Body of pancreas (tissue), 4 donors: ENCODE measurements around the gene CSPG4. TPM values are rescaled to one million over a fixed set of nuclear protein-coding genes. Genes with fewer than 3 reads are reported as not detected.
"Not testable (repeated sequence)": the region's sequence is repeated elsewhere in the genome, so short reads cannot be mapped to it uniquely, and the experiment has no call there.

ENCODE experiments used
- ATAC-seq: fragments of 150-250 bp; one replicate; pipeline ENCODE4 v1.9.1; 2016
- DNase-seq, 4 donors: peaks; one replicate each; pipeline ENCODE4 v3.0.0-alpha.2; 2019
- H3K27ac ChIP-seq, 4 donors: fragments of 200-600 bp; sonication (generic); 1 replicate in 3 of 4; 2 replicates in 1 of 4; pipeline versions ENCODE4 v1.5.1 to v1.6.1; 2016 to 2019; ENCODE audit warnings: mild to moderate bottlenecking in 1 of 4, mixed read lengths in 1 of 4, moderate library complexity in 1 of 4
- H3K27me3 ChIP-seq, 2 donors: fragments of 200-600 bp; sonication (generic); one replicate each; pipeline ENCODE4 v1.6.0; 2016; ENCODE audit warnings: mild to moderate bottlenecking in 1 of 2
- H3K36me3 ChIP-seq, 2 donors: fragments of 200-600 bp; sonication (generic); replicated peaks in 1 of 2; 2 replicates each; pipeline ENCODE4 v1.5.1; 2016; ENCODE audit warnings: low read depth in 2 of 2; ENCODE audit not compliant: insufficient read depth in 1 of 2
- H3K4me1 ChIP-seq: fragments of 200-600 bp; sonication (generic); one replicate; pipeline ENCODE4 v1.6.0; 2016
- H3K4me3 ChIP-seq, 2 donors: fragments of 200-600 bp; sonication (generic); 1 replicate in 1 of 2; 2 replicates in 1 of 2; pipeline ENCODE4 v1.5.1; 2016 to 2019
- H3K9me3 ChIP-seq, 3 donors: fragments of 200-600 bp; sonication (generic); 1 replicate in 2 of 3; 2 replicates in 1 of 3; pipeline ENCODE4 v1.5.1; 2016
- POLR2A ChIP-seq, 3 donors: fragments of 450-650 bp; IDR thresholded peaks; one replicate each; pipeline ENCODE4 v1.6.1; 2016; ENCODE audit warnings: antibody characterized with exemption in 3 of 3, mild to moderate bottlenecking in 2 of 3
- WGBS, 2 donors: methylation state at CpG; one replicate each; pipeline ENCODE4 v1.1.5; 2017; 5-methylcytosine and 5-hydroxymethylcytosine counted together
- intact Hi-C: fragments of 100-400 bp; cut with DNase I; formaldehyde crosslinking; loops from one replicate; pipeline ENCODE4 v1.15.1; 2023
- total RNA-seq, 2 donors: library from RNA; depleted of rRNA; stranded (reverse); fragments of >200 nt; gene quantifications; one replicate each; pipeline ENCODE4 v1.1.0, GENCODE V29; 2016
- TF ChIP-seq, protein P1 (sequence below), 7 experiments: fragments of 450-650 bp in 4 of 7; fragments of 200-600 bp in 3 of 7; sonication (generic) in 3 of 7; IDR thresholded peaks; one replicate each; pipeline ENCODE4 v1.5.1; 2016 to 2019; ENCODE audit warnings: antibody characterized with exemption in 7 of 7

The CSPG4 gene
- total RNA-seq, 2 donors from 2014 or later = 3.1 to 13.8 TPM

GRCh38 chr15:75745305-75745704, 32.7 kb upstream of the CSPG4 start:
- DNase-seq (no peak), ATAC-seq (no peak)
- intact Hi-C loops = no loop called here
- TF ChIP-seq, protein P1, sequence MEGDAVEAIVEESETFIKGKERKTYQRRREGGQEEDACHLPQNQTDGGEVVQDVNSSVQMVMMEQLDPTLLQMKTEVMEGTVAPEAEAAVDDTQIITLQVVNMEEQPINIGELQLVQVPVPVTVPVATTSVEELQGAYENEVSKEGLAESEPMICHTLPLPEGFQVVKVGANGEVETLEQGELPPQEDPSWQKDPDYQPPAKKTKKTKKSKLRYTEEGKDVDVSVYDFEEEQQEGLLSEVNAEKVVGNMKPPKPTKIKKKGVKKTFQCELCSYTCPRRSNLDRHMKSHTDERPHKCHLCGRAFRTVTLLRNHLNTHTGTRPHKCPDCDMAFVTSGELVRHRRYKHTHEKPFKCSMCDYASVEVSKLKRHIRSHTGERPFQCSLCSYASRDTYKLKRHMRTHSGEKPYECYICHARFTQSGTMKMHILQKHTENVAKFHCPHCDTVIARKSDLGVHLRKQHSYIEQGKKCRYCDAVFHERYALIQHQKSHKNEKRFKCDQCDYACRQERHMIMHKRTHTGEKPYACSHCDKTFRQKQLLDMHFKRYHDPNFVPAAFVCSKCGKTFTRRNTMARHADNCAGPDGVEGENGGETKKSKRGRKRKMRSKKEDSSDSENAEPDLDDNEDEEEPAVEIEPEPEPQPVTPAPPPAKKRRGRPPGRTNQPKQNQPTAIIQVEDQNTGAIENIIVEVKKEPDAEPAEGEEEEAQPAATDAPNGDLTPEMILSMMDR (IDR thresholded peaks at IDR 0.05) = no peak
- no peak for TF ChIP-seq POLR2A (IDR thresholded peaks at IDR 0.05)
- Histone ChIP-seq H3K36me3 (no peaks in the 10 kb centered on the region), H3K27me3 (no peaks in the 10 kb centered on the region), H3K4me1 (no peaks in the 10 kb centered on the region), H3K4me3 (no peak overlapping the region), H3K9me3 (no peaks in the 10 kb centered on the region), H3K27ac (no peak overlapping the region)
- WGBS, 2 donors = 77 to 94% methylated on average over 1 of the region's 1 CpG

- ATAC-seq, H3K36me3 ChIP-seq, intact Hi-C loops, H3K27ac ChIP-seq, H3K27me3 ChIP-seq, H3K4me3 ChIP-seq, H3K9me3 ChIP-seq, DNase-seq: not testable (repeated sequence)
- 80 to 92% methylated on average over 2 to 4 of the region's 4 CpGs for WGBS, 2 donors
- H3K4me1 ChIP-seq = peaks cover 14% of the 10 kb centered on the region
Observed at GRCh38 chr15:75742346-75742745, 29.7 kb upstream of the CSPG4 start.

DNA sequence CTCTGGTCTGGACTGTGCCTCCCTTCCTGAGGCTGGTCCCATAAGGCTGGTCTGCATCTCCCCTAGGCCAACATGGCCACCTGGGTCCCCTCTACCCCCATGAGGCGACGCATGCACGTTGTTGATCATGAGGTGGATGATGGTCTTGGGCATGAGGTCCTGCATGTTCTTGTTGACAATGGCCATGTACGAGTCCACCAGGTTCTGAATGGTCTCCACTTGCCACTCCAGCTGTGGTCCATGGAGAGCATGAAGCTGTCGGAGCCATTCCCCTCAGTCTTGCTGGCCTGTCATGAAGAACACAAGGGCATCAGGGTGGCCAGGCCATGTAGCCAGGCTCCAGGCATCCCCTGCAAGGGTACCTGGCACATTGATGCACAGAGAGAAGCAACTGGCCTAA, 27.1 kb upstream of the CSPG4 start:
- 90 to 100% methylated on average over 3 to 5 of the region's 5 CpGs for WGBS, 2 donors
- H3K27ac ChIP-seq = no peak overlapping the region
- H3K36me3 ChIP-seq = no peaks in the 10 kb centered on the region
- DNase-seq (no peak), ATAC-seq (no peak)
- TF ChIP-seq, protein P1 (IDR thresholded peaks at IDR 0.05) = no peak
- no peak for TF ChIP-seq POLR2A (IDR thresholded peaks at IDR 0.05)
- intact Hi-C loops = no loop called here
- H3K4me1 ChIP-seq = peaks cover 14% of the 10 kb centered on the region
- no peak overlapping the region for H3K4me3 ChIP-seq
- no peaks in the 10 kb centered on the region for H3K27me3 ChIP-seq
- no peaks in the 10 kb centered on the region for H3K9me3 ChIP-seq

- H3K27me3 ChIP-seq = no peaks in the 10 kb centered on the region
- DNase-seq = peak; percentile 96 to 98 (median 96)
- intact Hi-C loops = no loop called here
- TF ChIP-seq, protein P1 (IDR thresholded peaks at IDR 0.05) = no peak
- TF ChIP-seq POLR2A (IDR thresholded peaks at IDR 0.05) = no peak
- H3K4me1 ChIP-seq = peaks cover 14% of the 10 kb centered on the region
- peak overlapping the region in 3 of 4 donors; percentile 32 to 41 (median 33) for H3K27ac ChIP-seq
- no peaks in the 10 kb centered on the region for H3K36me3 ChIP-seq
- H3K9me3 ChIP-seq = no peaks in the 10 kb centered on the region
- ATAC-seq = peak; percentile 99
- 4 to 11% methylated on average over 25 to 48 of the region's 54 CpGs for WGBS, 2 donors
- peak overlapping the region; percentile 53 to 68 for H3K4me3 ChIP-seq
Observed at GRCh38 chr15:75738647-75739325, 26.1 kb upstream of the CSPG4 start.

- peak overlapping the region in 3 of 4 donors; percentile 47 to 57 (median 48) for H3K27ac ChIP-seq
- peak; percentile 33 for ATAC-seq
Observed at GRCh38 chr15:75738014-75738646, 25.5 kb upstream of the CSPG4 start.

GRCh38 chr15:75737116-75738013, 24.7 kb upstream of the CSPG4 start:
- 60 to 64% methylated on average over 7 to 14 of the region's 14 CpGs for WGBS, 2 donors
- Histone ChIP-seq H3K4me1 (peaks cover 14% of the 10 kb centered on the region), H3K4me3 (peak overlapping the region in 1 of 2 donors; percentile 68)
- H3K36me3 ChIP-seq, H3K27ac ChIP-seq, intact Hi-C loops, ATAC-seq, H3K27me3 ChIP-seq, DNase-seq, H3K9me3 ChIP-seq: not testable (repeated sequence)

More at GRCh38 chr15:75738014-75738646, 25.5 kb upstream of the CSPG4 start:
- 1 to 4% methylated on average over 10 to 47 of the region's 47 CpGs for WGBS, 2 donors
- Histone ChIP-seq H3K9me3 (no peaks in the 10 kb centered on the region), H3K4me1 (peaks cover 14% of the 10 kb centered on the region), H3K36me3 (no peaks in the 10 kb centered on the region), H3K4me3 (peak overlapping the region; percentile 53 to 68), H3K27me3 (no peaks in the 10 kb centered on the region)
- intact Hi-C loops = no loop called here
- TF ChIP-seq, protein P1 (IDR thresholded peaks at IDR 0.05) = no peak
- peak in 2 of 3 donors; percentile 57 to 61 for TF ChIP-seq POLR2A (IDR thresholded peaks at IDR 0.05)
- DNase-seq = peak in 1 of 4 donors; percentile 23
